ENCODE data around the gene HOXB5.

Gene HOXB5

GRCh38 chr17:48629411-48629759 lies 35.8 kb upstream of the HOXB5 start:
- no peak for DNase-seq (ENCODE audit: low read depth)

GRCh38 chr17:48628649-48629410 lies 35.3 kb upstream of the HOXB5 start:
- DNase-seq (ENCODE audit: low read depth), result no peak

DNA sequence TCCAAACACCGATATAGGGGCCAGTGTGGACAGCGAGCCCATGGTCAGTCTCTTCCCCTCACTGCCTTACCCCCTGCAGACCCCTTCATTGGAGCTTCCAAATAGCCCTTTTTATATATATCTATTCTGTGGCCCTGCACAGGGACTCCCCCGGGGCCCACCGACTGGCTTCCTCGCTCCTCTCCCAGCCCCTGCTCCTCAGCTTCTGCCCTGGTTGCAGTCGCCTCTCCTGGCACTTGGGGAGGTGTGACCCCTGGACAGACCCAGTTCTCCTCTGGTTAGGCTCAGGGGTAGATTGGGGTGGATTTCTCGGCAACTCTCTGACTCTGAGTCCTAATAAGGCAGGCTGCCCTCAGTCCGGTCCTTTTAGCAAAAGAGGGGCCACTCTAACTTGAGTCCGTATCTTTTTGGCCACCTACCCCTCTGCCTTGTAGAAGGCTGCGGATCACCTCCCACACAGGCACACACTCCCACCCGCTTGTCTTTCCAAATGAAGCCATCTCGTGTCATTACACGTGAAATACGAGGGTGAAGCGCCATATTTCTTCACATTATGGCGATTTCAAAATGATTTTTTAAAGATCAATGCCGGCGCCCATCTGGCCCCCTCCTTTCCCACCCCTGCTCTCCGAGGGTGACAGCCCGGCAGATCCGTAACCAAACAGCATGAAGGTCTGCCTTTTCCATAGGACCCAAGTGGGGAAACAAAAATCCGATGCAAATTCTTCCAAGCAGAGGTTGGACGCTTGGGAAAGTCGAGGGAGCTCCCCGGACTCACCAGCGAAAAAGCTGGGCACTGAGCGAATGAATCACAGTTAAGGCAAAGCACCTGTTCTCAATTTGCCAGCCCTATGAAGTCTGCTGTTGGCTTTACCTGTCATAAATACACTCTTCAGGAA lies 34.3 kb upstream of the HOXB5 start:
- DNase-seq (ENCODE audit: low read depth), result no peak

DNA sequence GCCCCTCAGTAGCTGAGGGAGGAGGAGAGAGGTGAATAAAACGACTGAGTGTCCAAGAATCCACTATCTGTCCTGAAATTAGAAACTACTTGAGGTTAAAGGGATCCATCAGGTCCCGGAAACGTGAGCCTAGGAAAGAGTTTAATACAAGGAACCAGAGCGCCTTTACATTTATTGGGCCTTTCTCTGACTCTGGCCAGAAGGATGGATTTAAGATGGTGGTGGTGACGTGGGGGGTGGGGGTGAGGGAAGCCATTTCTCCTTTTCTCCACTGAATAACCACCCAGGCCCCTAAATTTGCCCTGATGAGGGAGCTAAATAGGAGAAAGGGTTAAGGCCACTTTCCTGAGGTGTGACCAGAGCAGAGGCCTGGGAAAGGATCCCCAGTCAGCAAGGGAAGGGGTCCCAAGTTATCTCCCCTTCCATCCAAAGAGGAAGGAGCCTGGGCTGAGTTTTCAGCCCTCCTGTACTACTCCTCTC lies 33.6 kb upstream of the HOXB5 start:
- no peak for DNase-seq (ENCODE audit: low read depth)

- peak; percentile 11 for DNase-seq (ENCODE audit: low read depth)
Measured at GRCh38 chr17:48626245-48627117, 32.9 kb upstream of the HOXB5 start, which contains the start of gene HOXB9. TSS of gene HOXB9 (minus strand) at chr17:48626358. CDS start at chr17:48626269, 89 bp downstream.

DNA sequence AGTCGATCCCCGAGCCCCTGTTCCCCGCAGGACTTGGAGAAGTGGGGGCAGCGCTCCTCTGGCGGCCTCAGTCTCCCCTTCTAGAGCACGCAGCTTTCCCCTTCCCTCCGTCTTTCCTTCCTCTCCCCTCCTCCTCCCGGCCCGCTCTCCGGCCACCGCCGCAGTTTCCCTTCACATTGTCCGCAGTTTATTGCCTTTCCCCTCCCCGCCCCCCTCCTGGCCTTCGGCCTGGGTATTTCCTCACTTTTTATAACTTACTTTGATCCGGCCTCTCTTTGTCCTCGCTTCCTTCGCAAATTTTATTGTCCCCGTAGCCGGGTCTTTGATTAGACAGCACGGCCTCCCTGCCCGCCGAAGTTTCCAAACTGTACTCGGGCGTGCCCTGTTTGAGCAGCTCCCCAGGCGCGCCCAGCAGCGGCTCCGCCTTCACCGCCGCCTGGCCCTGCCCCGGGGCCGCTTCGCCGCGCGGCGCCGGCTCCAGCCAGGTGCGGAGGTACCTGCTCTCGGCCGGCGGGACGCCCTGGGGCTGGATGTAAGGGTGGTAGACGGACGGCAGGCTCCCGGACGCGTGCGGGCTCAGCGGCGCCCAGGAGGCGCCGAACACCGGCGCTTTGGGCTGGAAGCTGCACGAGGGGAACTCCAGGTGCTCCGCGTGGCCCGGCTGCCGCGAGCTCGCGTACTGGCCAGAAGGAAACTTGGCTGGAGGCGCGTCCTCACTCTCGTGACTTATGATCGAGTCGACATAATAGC lies 32.1 kb upstream of the HOXB5 start:
- no peak for DNase-seq (ENCODE audit: low read depth)

DNA sequence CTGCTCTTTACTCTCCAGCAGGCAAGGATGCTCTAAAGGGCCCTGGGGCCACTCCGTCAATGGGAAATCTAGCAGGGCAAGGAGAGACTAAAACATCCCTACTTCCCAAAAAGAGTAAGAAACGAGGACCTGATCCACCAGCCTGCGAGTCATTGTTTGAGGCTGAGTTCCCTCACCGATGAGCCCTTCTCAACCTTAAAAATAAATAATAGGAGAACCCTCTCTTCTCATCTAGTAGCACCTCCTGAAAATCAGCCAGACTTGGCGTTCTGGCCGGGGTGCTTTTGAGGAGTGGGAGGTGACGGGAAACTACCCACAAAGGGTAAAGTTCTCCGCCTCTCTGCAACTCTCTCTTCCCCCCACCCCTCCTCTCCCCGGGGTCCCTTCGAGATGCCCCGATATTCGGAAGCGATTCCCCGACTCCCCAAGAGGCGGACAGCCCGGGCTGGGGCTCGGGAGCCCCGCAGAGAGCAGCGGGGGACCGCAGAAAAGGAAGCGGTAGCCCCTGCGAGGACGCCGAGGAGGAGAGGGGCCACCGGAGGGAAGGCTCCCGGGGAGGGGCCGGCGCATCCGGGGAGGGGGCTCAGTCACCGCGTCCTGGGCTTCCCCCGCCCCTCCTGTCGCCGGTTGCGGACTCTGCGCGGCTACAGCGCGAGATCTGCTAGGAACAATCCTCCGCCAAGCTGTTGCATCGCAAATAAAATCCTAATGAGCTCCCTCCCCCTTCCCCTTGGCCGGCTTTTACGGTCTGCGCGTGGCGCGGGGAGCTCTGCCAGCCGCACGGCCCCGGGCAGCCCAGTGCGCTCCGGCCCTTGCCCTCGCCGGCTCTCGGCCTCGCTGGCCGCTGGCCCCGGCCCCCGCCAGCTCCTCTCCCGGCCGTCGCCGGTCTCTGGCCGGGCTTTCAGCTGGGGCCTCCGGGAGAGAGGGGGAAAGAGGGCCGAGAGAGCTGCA lies 31.2 kb upstream of the HOXB5 start:
- no peak for DNase-seq (ENCODE audit: low read depth)

DNA sequence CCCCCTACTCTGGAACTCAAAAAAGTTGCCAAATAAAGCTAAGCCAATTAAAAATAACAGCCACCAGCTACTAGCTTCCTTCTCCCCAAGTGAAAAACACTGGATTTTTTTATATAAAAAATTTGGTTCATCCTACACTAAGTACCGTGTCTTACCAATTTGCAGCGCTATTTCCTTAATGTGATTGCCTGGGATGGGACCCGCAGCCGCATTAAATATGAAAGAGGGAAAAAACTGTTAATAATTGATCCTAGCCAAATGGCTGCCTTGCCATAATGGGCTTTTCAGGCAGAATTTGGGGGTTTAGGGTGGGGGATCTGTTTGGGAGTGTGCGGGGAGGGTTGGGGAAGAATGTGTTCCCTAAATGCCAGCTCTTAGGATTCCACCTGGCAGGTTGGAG lies 30.5 kb upstream of the HOXB5 start:
- no peak for DNase-seq (ENCODE audit: low read depth)

DNA sequence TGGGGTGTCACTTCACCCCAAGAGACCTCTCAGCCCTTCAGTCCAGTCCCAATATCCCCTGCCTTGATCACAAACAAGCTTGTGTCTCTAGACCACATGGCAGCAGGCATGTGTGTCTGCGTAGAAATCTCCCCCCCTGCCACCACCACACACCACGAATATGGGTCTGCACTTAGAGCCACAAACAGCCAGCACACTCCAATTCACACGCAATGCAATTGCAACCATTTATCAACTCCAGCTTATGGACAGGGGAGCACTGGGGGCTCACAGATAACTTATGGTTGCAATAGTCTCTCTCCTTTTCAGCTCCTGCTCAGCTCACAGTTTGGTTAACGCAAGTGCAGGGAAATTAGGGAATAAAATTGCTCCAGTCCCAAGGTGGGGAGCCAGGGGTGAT lies 30.0 kb upstream of the HOXB5 start:
- no peak for DNase-seq (ENCODE audit: low read depth)

GRCh38 chr17:48622857-48623256 lies 29.3 kb upstream of the HOXB5 start:
- DNase-seq (ENCODE audit: low read depth), result no peak

GRCh38 chr17:48621410-48622392 lies 28.1 kb upstream of the HOXB5 start:
- no peak for DNase-seq (ENCODE audit: low read depth)

DNA sequence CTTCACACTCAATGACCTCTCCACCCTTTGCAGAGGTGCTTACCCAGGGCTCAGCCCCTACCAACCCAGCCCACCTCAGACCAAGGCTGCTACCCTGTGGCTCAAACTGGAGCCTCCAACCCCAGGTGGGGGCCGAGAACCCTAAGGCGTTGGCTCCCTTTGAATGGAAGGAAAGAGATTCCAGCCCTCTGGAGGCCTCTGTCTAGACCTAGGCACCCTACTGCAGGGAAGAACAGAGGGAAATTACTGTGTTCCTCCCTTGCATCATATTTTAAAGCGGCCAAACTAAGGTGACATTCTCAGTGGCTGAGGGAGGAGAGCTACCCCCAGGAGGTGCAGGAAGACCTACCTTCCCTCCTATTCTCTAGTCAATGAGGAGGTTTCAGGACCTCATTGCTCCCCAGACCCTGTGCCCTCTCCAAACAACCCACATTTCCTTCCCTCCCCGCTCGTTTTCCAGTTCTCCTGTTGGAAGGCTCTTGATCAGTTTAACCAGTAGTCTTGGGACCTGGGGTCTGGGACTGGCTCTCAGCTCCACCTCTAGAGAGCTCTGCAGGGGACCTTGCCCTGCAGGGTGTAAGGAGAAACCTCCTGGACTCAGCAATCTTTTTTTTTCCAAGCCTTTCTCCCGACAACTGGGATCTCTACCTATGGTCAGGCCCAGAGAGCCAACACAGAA lies 27.0 kb upstream of the HOXB5 start:
- no peak for DNase-seq (ENCODE audit: low read depth)

DNA sequence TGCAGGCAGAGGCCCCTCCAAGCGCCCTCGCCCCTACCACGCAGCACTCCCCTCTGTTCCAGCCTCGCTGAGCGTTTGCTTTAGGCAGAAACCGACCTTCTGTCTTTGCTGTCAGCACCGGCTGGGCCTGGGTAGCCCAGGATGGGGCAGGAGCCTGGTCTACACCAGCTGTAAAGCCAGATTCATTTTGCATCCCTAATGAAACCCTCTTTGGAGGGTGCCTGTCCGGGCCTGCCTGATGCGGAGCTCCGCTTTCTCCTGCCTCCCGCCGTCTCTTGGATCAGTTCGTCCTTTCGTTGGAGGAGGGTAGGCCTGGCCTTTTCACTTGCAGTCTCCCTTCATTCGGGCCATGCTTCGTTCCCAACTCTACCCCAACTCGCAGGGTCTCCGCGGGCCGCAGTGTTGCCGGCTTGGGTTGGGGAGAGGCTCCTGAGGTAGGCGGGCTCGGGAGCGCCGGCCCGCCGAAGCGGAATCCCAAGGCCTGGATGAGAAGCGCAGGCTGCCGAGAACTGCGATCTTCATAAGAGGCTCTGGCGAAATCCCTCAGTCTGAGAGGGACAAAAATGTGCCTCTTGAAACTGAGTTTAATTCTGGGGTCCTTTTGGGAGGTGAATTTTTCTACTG lies 26.4 kb upstream of the HOXB5 start:
- DNase-seq (ENCODE audit: low read depth), result no peak

GRCh38 chr17:48618256-48618896 lies 24.8 kb upstream of the HOXB5 start:
- DNase-seq (ENCODE audit: low read depth), result peak; percentile 70

GRCh38 chr17:48617471-48618255 lies 24.1 kb upstream of the HOXB5 start:
- no peak for DNase-seq (ENCODE audit: low read depth)

DNA sequence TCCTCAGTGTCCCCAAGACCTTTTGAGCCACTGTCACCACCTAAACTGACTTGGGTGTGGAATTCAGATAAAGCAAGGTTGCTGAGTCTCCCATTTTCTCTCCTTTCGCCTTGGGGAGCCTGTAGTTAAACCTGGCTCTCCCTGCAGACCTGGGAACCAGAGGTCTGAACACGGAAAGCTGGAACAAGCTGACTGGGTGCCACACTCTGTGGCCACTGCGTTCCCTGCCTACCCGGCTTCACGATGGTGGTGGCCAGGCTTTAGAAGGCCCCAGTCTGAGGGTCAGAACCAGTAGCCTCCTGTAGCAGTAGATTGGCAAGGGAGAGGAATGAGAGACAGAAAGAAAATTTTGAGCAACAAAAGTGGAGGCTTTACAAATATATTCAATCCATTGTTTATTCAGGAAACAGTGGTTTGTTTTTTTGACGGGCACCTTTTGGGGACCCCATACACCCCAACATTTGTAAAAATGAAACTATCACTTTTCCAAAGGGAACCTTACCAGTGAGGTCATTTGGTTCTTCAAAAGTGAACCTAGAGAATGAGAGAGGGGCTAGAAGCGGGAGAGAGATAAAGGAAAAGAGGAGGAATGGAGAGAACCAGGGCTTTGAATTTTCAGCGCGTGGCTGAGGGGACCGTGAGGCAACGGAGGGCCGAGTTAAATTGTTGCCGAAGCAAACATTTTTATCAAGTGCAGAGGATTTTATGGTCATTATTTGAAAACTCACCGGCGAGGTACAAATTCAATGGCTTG lies 23.3 kb upstream of the HOXB5 start:
- DNase-seq (ENCODE audit: low read depth), result no peak

Measured in activated T-helper 1 cell treated with Interleukin-2 at 50 U/mL for 16 hours (primary cell).